NCI-H82 (cell line): ENCODE data around the gene CNTNAP2.
"Not testable (repeated sequence)": the region's sequence is repeated elsewhere in the genome, so short reads cannot be mapped to it uniquely, and the experiment has no call there.

Source experiments
- DNase-seq: peaks from one replicate; lab custom pipeline; 2025; lab: John Stamatoyannopoulos, UW

The CNTNAP2 gene

DNA sequence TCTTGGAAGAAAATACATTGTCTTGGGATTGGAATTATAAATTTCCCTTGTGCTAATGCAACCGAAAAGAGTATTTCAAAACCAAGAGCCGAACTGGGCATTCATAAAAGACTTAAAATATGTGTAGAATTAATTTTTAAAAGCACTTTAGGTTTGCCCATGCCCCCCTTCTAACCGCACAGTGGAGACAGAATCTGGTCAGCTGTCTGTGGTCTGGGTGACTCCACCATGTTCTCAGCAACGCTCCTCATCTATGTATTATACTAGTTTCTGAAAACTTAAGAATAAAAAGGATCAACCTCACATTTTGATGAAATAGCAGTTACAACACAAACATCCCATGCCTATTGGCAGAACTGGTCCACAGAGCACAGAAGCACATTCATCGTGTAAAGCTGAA is 2281.4 kb downstream of the CNTNAP2 start:
- no peak for DNase-seq

DNA sequence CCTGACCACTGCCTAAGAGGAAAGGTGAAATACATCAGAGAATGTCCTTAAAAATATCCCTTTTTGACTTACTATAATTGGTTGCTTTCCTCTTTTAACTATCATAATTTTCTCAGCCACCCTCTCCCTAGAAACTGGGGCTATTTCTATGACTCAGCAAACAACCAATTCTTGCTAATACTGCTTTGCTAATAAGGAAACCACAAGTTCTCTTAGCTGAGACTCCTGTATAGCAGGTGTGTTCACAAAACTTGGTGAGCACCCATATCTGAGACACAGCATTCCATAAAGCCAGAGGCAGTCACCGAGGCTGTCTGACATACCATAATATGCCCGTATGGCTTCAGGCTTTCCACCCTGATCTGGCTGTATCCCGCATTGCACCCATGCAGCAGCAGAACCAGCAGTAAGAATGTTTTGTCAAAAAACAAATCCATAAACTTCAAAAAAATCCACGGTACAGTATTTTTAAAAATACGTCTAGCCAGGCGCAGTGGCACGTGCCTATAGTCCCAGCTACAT is 2282.3 kb downstream of the CNTNAP2 start:
- no peak for DNase-seq

GRCh38 chr7:148400101-148400500 is 2283.5 kb downstream of the CNTNAP2 start:
- no peak for DNase-seq

DNA sequence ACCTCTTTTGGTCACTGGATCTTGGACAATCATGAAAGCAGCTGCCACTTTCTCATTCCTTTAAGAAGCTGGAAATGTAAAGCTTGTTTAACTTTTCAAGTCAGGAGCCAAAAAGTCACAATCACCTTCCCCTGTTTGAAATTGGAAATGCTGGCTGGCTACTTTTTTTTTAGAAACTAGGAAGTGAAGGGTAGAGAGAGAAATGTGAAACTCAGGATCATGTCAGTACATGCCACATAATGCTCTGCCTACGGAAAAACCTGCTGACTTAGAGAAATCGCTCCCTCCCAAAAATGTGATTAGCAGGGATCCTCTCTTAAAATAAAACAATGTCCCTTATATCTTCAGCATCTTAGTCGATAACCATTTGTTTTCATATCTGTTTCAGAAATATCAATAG is 2285.6 kb downstream of the CNTNAP2 start:
- DNase-seq, result no peak

DNA sequence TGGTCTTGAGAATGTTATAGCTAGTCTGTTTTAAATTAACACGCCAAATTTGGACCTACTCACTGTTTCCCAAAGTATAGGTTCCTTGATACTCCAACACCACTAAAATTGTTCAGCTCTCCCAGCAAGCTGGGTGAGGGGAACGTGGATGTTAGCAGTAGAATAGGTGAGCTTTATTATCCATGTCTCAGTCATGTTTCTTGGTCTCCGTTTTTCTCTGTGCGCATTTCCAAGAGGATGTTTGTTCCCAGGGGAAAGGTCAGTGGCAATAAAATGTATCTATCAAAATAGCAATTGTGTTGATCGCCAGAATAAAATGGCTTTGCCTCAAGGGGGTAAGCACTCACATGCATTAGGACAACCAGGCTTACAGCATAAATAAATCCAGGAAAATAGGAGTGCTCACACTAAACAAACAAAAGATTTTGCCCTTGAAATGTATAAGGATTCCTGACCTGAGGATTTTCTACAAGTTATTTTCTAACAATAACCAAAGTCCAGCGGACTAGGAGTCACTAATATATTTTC is 2286.9 kb downstream of the CNTNAP2 start:
- no peak for DNase-seq

DNA sequence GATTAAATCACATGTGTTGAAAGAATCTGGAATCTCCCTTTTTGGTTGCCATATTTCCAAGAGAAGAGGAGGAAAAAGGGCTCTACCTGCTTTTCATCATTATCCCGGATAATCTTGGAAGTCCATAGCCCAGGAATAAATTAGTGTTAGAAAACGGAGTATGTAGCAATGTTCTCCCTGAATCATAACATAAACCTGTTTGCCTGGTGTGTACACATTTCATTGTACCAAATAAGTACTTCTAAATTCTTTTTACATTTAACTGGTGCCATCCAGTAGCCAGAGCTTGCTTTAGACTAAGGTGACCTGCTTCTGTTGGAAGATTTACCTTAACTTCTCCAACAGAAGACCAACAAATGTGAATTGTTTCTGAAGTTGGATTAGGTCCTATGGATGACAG is 2291.7 kb downstream of the CNTNAP2 start:
- DNase-seq, result no peak

- no peak for DNase-seq
Measured at GRCh38 chr7:148410905-148411304, 2294.3 kb downstream of the CNTNAP2 start.

GRCh38 chr7:148412691-148413090 is 2296.1 kb downstream of the CNTNAP2 start:
- no peak for DNase-seq

DNA sequence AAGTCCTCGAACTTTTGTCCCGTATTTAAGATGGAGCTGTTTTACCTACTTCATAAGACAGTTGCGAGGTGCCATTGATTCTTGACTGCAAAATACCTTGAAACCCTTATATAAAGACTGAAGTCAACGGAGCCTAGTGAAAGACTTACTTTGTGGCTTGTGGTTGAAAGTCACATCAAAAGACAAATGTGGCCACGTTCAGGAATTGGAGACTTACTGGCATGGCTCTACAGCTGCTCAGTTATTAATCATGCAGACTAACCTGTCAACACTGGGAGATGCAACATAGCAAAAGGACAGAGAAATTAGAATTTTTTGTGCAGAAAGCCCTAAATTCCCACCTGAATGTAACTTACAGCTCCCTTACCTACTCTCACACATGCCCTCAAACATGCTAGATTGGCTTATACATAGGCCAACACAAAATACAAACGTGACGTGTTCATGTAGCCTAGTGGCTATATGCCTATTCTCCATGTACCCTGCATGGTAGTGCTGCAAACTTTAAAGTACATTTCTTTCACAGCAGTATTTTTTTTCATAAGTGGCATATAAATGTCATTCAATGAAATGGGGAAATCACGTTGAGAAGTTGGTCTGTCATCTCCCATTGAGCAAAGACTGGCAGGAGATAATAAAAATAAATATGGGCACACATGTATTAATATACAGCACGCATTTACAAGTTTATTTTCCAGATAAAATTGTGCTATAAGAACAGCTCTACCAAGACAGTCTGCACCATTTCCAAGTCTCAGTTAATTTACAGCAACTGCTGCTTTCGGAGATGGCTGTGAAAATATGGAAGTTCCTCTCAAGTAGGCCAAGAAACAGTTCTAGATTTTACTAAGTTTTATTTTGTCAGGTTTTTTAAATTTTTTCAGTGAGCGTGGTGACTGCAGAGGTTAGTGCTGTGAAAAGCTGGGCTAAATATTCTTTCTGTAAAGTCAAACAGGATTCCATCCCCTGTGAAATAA is 2303.5 kb downstream of the CNTNAP2 start:
- no peak for DNase-seq

DNA sequence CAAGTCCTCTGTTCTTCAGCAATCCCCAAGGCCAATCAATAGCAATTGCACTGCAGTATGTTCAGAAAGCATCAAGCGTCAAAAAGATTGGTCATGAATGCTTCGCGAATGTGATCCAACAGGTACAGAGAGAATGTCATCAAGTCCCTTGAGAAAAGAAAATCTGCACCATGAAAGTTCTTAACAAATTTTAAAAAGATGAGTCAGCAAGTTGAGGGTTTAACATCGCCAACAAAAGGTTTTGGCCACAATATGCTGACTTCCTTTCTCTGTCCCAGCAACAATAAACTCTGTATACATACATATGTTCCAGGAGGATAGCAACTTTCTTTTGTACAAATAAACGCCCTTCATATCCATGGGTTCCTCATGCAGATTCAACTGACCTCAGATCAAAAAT is 2305.4 kb downstream of the CNTNAP2 start:
- DNase-seq, result no peak

GRCh38 chr7:148426393-148426792 is 2309.8 kb downstream of the CNTNAP2 start:
- DNase-seq, result not testable (repeated sequence)

DNA sequence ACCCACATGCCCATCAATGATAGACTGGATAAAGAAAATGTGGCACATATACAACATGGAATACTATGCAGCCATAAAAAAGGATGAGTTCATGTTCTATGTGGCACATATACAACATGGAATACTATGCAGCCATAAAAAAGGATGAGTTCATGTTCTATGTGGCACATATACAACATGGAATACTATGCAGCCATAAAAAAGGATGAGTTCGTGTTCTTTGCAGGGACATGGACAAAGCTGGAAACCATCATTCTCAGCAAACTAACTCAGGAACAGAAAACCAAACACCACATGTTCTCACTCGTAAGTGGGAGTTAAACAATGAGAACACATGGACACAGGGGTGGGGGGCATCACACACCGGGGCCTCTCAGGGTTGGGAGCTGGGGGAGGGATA is 2314.1 kb downstream of the CNTNAP2 start:
- DNase-seq, result not testable (repeated sequence)

GRCh38 chr7:148433521-148434180 is 2317.1 kb downstream of the CNTNAP2 start:
- DNase-seq, result no peak

DNA sequence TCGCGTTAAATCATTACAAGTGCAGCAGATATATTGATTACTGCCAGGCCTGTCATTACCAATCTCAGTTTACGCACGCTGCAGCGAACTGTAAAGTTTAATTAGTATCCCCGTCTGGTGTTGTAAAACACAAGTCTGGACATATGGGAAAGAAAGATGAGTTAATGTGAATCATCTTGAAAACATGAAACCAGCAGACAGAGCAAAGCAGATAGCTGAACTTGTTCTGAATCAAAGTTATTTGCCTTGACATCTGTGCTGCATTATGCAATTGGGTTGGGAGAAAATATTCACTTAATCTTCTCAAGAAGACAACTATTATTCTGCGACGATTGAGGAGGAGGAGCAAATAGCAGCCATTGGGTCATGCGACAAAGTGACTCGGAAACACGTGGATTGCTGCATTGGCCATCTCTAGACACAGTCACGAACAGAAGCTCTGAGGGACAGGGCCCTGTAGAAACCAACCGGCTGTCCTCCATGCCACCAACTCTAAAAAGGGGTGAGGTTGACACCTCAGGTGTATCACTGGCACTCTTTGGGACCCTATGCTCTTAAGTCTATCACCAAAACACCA is 2317.7 kb downstream of the CNTNAP2 start:
- DNase-seq, result no peak

GRCh38 chr7:148434887-148435286 is 2318.3 kb downstream of the CNTNAP2 start:
- no peak for DNase-seq

DNA sequence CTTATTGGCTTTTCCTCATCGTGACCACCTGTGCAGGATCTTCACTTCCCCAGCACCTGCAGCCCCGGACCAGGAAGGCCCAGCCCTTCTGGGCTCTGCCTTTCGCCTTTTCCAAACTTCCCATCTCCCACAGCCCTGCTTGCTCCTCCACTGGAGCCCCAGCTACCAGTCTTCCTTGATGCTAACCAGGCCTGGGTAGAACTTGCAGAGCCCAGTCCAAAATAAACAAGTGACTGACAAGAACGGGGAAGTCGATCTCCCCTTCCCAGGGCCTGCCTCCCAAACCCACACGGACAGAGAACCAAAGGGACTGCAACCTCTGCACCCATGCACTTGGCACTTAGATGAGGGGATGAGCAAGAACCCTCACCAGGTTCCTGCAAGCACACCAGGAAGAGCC is 2319.1 kb downstream of the CNTNAP2 start:
- DNase-seq, result no peak

DNA sequence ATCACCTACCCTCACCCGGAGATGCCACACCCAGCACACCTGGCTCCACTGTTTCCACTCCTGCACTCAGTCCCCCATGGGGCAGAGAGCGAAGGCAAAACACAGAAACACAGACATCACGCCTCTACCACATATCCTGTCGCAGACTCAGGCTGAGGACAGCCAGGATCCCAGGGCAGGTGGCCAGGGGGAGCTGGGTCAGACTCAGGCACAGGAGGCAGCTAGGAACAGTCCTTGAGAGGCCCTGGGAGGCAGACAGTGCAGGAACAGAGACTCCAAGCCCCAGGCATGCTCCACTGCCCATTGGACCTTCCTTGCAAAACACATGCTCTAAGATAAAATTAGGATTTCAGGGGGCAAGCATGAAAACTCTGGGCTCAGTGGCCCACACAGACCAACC is 2319.5 kb downstream of the CNTNAP2 start:
- DNase-seq, result no peak

- DNase-seq, result no peak
Measured at GRCh38 chr7:148436571-148436970, 2320.0 kb downstream of the CNTNAP2 start.

DNA sequence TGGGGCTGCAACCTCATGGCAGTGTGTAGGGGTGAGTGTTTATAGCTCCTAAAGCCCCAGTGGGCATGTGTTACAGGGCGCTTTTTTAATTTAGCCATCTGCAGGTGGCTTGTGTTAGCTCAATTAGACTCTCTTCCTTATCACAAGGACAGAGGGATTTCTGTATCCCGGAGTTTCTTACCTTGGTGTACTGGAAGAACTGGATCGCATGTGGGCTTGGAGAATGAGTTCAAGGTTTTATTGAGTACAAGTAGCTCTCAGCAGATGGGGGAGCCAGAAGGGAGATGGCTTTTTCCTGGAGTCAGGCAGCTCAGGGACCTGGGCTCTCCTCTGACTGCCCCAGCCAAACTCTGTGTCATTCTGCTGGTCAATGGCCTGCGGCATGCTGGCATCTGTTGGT is 2320.4 kb downstream of the CNTNAP2 start:
- no peak for DNase-seq

DNA sequence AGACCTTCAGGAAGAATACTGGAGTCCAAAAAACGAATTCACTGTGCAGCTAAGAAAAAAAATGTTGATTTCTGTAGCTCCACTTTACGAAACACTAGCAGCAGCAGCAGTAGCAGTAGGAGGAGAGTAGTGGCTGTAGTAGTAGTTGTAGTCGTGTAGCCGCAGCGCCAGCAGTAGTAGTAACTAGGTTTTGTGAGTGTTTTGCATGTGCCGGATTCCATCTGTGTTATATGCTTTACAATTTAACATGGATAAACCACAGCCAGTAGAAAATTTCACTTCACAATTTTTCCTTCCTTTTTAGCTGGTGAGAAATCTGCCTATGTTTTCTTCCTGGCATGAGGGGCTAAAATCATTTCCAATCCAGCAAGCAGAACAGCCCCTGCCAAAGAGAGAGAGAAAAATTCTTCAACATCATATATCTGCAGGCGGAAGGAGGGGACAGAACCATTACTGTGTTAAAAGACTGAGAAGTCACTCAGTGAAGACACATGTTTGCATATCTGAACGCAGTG is 2325.6 kb downstream of the CNTNAP2 start:
- DNase-seq, result no peak

- no peak for DNase-seq
Measured at GRCh38 chr7:148442933-148443332, 2326.3 kb downstream of the CNTNAP2 start.
